Bronchial epithelial cell (primary cell): ENCODE results near the gene DIRAS1. TPM values are rescaled to one million over a fixed set of nuclear protein-coding genes. Genes with fewer than 3 reads are reported as not detected.

ENCODE experiments used
- DNase-seq: peaks from one replicate; pipeline ENCODE4 v3.0.0-alpha.2; 2010; ENCODE audit warnings: low read depth
- FAIRE-seq: peaks from 2 replicates; lab custom pipeline; 2011; peaks lifted over from hg19 to GRCh38; lab: Jason Lieb, UNC
- H3K27me3 ChIP-seq: 2 replicates; pipeline ENCODE4 v1.5.1; 2011; ENCODE audit warnings: low read length; ENCODE audit not compliant: control insufficient read depth, insufficient read depth
- H3K36me3 ChIP-seq: 2 replicates; pipeline ENCODE4 v1.5.1; 2011; ENCODE audit warnings: low read length; ENCODE audit not compliant: control insufficient read depth, insufficient read depth
- H3K4me3 ChIP-seq: 2 replicates; pipeline ENCODE4 v1.5.1; 2011; ENCODE audit warnings: mild to moderate bottlenecking, low read depth, low read length, control low read depth
- total RNA-seq: library from RNA; depleted of rRNA; stranded (reverse); fragments of >200 nt; gene quantifications from 2 replicates; pipeline ENCODE4 v1.2.1, GENCODE V29; 2014
- TF ChIP-seq, protein P1 (sequence below): IDR thresholded peaks from 2 replicates; pipeline ENCODE4 v1.5.1; 2011; ENCODE audit warnings: mild to moderate bottlenecking, moderate library complexity, low read length, control low read depth, inconsistent platforms; ENCODE audit not compliant: insufficient read depth, severe bottlenecking

DIRAS1 gene
- total RNA-seq, 1 donor from 2014 or later: under 0.01 TPM

DNA sequence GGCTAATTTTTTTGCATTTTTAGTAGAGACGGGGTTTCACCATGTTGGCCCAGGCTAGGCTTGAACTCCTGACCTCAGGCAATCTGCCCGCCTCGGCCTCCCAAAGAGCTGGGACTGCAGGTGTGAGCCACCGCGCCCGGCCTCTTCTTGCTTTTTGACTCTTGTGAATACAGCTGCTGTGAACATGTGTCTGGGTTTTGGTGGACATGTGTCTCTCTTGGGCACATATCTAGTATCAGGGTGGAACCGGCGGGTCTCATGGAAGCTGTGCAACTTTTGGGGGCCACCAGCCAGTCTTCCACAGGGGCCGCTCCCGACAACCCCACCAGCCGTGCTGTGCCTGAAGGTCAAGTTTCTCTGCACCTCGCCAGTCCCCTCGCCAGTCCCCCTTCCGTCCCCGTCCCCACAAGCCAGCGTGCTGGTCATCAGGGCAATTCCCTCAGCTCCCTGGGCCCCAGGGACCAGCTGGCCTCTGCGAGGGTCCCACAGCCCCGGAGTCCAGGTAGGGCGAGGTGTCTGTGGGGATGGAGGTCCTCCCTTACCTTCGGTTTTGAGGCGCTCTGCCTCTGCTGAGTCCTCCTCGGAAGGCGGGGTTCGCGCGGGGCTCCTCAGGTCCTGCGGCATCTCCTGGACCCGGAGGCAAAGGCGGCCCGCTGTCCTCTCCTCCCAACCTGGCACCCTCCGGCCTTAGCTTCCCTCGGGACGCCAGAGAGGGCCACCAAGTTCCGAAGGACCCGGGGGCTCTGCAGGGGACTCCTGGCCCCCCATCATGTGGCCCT, 45.6 kb upstream of the DIRAS1 start:
- FAIRE-seq: no peak
- TF ChIP-seq, protein P1, sequence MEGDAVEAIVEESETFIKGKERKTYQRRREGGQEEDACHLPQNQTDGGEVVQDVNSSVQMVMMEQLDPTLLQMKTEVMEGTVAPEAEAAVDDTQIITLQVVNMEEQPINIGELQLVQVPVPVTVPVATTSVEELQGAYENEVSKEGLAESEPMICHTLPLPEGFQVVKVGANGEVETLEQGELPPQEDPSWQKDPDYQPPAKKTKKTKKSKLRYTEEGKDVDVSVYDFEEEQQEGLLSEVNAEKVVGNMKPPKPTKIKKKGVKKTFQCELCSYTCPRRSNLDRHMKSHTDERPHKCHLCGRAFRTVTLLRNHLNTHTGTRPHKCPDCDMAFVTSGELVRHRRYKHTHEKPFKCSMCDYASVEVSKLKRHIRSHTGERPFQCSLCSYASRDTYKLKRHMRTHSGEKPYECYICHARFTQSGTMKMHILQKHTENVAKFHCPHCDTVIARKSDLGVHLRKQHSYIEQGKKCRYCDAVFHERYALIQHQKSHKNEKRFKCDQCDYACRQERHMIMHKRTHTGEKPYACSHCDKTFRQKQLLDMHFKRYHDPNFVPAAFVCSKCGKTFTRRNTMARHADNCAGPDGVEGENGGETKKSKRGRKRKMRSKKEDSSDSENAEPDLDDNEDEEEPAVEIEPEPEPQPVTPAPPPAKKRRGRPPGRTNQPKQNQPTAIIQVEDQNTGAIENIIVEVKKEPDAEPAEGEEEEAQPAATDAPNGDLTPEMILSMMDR: no peak
- H3K4me3 ChIP-seq: no peak overlapping the region
- no peaks in the 10 kb centered on the region for H3K27me3 ChIP-seq
- H3K36me3 ChIP-seq: peaks cover 34% of the 10 kb centered on the region
- DNase-seq: no peak

DNA sequence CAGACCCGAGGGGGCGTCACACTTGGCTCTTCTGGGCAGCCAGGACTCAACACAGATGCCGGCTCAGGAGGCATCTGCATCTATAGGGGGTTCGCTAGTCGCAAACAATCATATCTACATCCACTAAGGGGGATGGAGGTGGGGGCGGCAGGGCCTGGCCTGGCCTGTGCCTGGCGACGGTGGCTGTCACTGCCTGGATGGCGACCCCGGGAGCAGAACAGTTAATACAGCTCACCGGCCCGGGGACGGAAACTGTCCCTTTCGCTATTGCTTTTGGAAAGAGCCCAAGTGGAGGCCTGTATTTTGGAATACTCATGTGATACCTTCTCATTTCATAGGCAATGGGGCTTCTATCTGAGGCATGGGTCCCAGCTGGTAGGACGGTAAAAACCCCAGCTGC, 44.2 kb upstream of the DIRAS1 start:
- Histone ChIP-seq H3K36me3 (peaks cover 37% of the 10 kb centered on the region), H3K4me3 (no peak overlapping the region), H3K27me3 (no peaks in the 10 kb centered on the region)
- TF ChIP-seq, protein P1: no peak
- no peak for FAIRE-seq
- DNase-seq: no peak

DNA sequence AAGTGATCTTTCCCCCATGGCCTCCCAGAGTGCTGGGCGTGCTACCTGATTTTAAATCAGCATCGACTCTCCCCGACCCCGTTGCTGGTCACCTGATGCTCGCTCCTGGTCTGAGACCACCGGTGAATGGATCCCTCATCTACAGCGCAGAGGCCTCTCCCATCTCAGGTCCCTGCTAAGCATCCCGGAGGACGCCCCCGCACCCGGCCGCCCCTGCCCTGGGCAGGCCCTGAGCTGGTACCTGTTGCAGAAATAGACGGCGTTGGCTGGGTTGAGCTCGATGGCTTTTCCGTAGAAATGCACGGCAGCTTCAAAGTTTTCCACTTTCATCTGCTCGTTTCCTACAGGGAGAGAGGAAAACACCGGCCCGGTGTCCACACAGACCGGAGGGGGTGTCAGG, 43.8 kb upstream of the DIRAS1 start:
- FAIRE-seq: no peak
- TF ChIP-seq, protein P1: no peak
- Histone ChIP-seq H3K36me3 (peaks cover 37% of the 10 kb centered on the region), H3K27me3 (no peaks in the 10 kb centered on the region), H3K4me3 (no peak overlapping the region)
- DNase-seq: no peak

DNA sequence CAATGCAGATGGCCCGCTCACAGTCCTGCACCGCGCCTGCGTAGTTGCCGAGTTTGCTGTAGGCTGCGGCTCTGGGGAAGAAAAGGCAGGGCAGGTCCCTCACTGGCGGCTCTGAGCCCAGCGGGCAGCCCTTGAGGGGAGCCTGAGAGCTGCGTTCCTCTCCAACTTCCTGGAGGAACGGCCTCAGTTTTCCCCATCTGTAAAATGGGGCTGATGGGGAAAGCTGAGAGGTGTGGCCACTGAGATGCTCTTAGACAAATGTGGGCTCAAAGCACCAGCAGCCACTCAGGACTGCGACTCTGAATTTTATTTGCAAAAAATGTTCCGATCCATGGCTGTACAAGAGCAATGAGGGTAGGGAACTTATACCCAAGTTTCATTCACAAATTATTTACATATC, 42.5 kb upstream of the DIRAS1 start:
- Histone ChIP-seq H3K27me3 (no peaks in the 10 kb centered on the region), H3K4me3 (no peak overlapping the region), H3K36me3 (peaks cover 33% of the 10 kb centered on the region)
- FAIRE-seq (no peak), DNase-seq (no peak)
- TF ChIP-seq, protein P1: no peak

DNA sequence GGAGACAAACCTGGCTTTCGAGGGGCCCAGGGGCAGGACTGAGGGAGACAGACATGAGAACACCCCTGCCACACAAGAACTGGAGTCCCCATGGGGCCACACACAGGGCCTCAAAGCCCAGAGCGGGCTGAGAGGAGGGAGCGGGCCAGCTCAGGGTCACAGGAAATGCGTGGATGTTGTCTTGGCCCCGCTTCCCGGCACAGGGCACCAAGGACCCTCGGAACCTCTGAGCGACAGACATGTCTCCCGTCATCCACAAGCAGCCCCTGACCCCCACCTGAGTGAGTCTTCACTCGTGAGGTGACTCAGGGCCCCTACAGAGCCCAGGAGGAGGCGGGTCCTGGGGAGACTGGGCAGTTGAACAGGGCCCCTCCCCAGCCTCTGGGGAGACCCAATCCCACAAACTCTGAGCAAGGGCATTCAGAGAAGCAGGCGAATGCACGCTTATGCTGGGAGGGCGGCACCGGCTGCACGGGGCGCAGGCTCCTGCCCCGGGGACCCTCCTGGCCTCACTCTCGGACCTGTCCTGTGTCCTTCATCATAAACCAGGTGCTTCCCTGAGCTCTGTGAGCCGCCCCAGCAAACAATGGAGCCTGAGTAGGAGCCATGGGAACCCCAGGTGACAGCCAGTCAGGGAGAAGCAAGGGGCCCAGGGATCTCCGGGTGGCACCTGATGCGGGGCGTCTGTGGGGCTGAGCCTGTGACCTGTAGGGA, 41.8 kb upstream of the DIRAS1 start:
- no peak for FAIRE-seq
- peaks cover 30% of the 10 kb centered on the region for H3K36me3 ChIP-seq
- TF ChIP-seq, protein P1: no peak
- no peaks in the 10 kb centered on the region for H3K27me3 ChIP-seq
- DNase-seq: no peak
- no peak overlapping the region for H3K4me3 ChIP-seq
